GM10266 (cell line): Measurements from ENCODE around the gene ALDH5A1.

Experiments used
- DNase-seq: peaks from one replicate; pipeline ENCODE4 v3.0.0; 2012; ENCODE audit errors: extremely low spot score
- CTCF ChIP-seq: IDR thresholded peaks from 2 replicates; pipeline ENCODE4 v1.5.1; 2012; ENCODE audit warnings: mild to moderate bottlenecking, low read depth; ENCODE audit not compliant: control insufficient read depth, insufficient read depth; ENCODE audit errors: missing control alignments

ALDH5A1 gene

GRCh38 chr6:24469811-24470210, 25.0 kb upstream of the ALDH5A1 start:
- TF ChIP-seq CTCF: no peak
- DNase-seq: no peak

GRCh38 chr6:24472181-24472580, 22.6 kb upstream of the ALDH5A1 start:
- no peak for DNase-seq
- no peak for TF ChIP-seq CTCF

GRCh38 chr6:24476631-24477030, 18.1 kb upstream of the ALDH5A1 start:
- no peak for TF ChIP-seq CTCF
- DNase-seq: no peak

GRCh38 chr6:24477070-24477469, 17.7 kb upstream of the ALDH5A1 start:
- no peak for DNase-seq
- TF ChIP-seq CTCF: no peak

- TF ChIP-seq CTCF: no peak
- DNase-seq: no peak
Observed at GRCh38 chr6:24478903-24479302, 15.9 kb upstream of the ALDH5A1 start.

- no peak for TF ChIP-seq CTCF
- DNase-seq: no peak
Observed at GRCh38 chr6:24480705-24481104, 14.1 kb upstream of the ALDH5A1 start.

- no peak for TF ChIP-seq CTCF
- DNase-seq: no peak
Observed at GRCh38 chr6:24481449-24481848, 13.3 kb upstream of the ALDH5A1 start.
